Fibroblast of mammary gland (primary cell): ENCODE measurements around the gene ANKRD39.
A peak's percentile ranks its signal among the peaks of the same experiment; 100 is the strongest.

Experiments used
- DNase-seq: peaks from one replicate; pipeline ENCODE4 v3.0.0-alpha.2; 2010; ENCODE audit warnings: low read depth
- H3K4me3 ChIP-seq: 2 replicates; pipeline ENCODE4 v1.5.1; 2011; ENCODE audit warnings: low read depth, mild to moderate bottlenecking, low read length, moderate library complexity; ENCODE audit not compliant: control insufficient read depth
- CTCF ChIP-seq: conservative IDR thresholded peaks from 2 replicates; pipeline ENCODE4 v1.5.1; 2011; ENCODE audit warnings: low read depth, low read length, inconsistent platforms; ENCODE audit not compliant: control insufficient read depth, insufficient read depth

ANKRD39 gene

GRCh38 chr2:96861074-96861473, 3.3 kb upstream of the ANKRD39 start:
- no peak for DNase-seq
- TF ChIP-seq CTCF, result no peak
- no peak overlapping the region for H3K4me3 ChIP-seq

- DNase-seq, result no peak
- no peak overlapping the region for H3K4me3 ChIP-seq
- TF ChIP-seq CTCF, result no peak
Observed at GRCh38 chr2:96860065-96861029, 2.5 kb upstream of the ANKRD39 start.

GRCh38 chr2:96859681-96860064, 1.9 kb upstream of the ANKRD39 start:
- DNase-seq, result no peak
- TF ChIP-seq CTCF, result no peak
- no peak overlapping the region for H3K4me3 ChIP-seq

- H3K4me3 ChIP-seq, result no peak overlapping the region
Observed at GRCh38 chr2:96859099-96859649, 1.4 kb upstream of the ANKRD39 start.

GRCh38 chr2:96856776-96857666, 795 bp downstream of the ANKRD39 start:
- DNase-seq, result peak; percentile 40
- TF ChIP-seq CTCF, result no peak
- H3K4me3 ChIP-seq, result peak overlapping the region; percentile 72

More at GRCh38 chr2:96859099-96859649, 1.4 kb upstream of the ANKRD39 start:
- no peak for TF ChIP-seq CTCF
- no peak for DNase-seq

GRCh38 chr2:96853321-96853720, 4.5 kb downstream of the ANKRD39 start:
- no peak for DNase-seq
- H3K4me3 ChIP-seq, result no peak overlapping the region
- TF ChIP-seq CTCF, result no peak
